ENCODE measurements around the gene OTUD1. TPM values are rescaled to one million over a fixed set of nuclear protein-coding genes. Genes with fewer than 3 reads are reported as not detected.

OTUD1 gene
- total RNA-seq, 1 experiment from 2014 or later = 3.8 TPM

DNA sequence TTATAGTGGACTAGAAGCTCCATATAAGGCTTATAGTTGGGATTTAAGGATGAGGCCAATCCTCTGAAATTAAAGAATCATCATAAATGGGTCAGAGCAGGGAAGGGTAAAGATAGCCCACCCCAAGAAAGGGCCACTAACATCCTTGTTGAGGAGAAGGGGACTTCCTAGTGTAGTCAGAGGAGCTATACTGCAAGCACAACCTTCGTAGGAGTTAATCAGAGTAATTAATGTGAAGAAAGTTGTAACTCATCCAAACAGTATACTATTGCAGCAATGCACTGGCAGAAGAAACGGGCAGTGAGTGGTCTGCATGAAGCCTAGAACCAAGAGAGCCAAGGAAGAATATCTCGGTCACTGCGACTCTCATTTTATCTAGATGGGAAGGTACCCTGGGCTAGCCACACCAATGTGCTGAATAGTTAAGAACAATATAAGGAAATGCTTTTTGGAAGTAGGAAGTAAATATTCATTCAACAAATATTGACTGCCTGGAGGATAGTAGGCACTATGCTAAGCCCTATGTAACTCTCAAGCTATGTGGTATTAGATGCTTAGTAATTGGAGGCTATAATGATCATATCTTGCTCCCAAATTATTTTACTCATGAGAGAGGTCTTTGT, 13.3 kb downstream of the OTUD1 start:
- Histone ChIP-seq H2BK5ac (ENCODE audit: insufficient read length, low read length) (no peak overlapping the region), H3K27ac (ENCODE audit: insufficient read length, low read depth, low read length) (no peak overlapping the region), H3K79me1 (ENCODE audit: insufficient read depth, low read depth, low read length, poor library complexity, severe bottlenecking) (no peaks in the 10 kb centered on the region), H3K4ac (ENCODE audit: low read depth, low read length) (no peak overlapping the region), H2AFZ (ENCODE audit: low read length) (no peak overlapping the region), H4K5ac (ENCODE audit: insufficient read length, low read depth, low read length) (no peak overlapping the region), H3K79me2 (ENCODE audit: insufficient read depth, low read length) (no peaks in the 10 kb centered on the region), H3T11ph (ENCODE audit: low read length) (no peak overlapping the region), H3K9ac (ENCODE audit: extremely low read depth, insufficient read length, low read length) (no peak overlapping the region), H3K4me1 (ENCODE audit: insufficient read depth, low read length) (peaks cover 9% of the 10 kb centered on the region; the same call in 1 of the 2 replicates), H3K9me3 (ENCODE audit: control insufficient read depth, low read depth, low read length) (no peaks in the 10 kb centered on the region), H3K14ac (ENCODE audit: insufficient read depth, low read length) (no peak overlapping the region), H2BK120ac (ENCODE audit: low read depth, low read length, poor library complexity, severe bottlenecking) (no peak overlapping the region), H3K4me2 (ENCODE audit: insufficient read depth, insufficient read length, low read length) (no peak overlapping the region), H4K20me1 (ENCODE audit: control insufficient read depth, insufficient read depth, insufficient read length) (no peaks in the 10 kb centered on the region), H2BK12ac (ENCODE audit: insufficient read length, low read depth, low read length) (no peak overlapping the region), H3K18ac (ENCODE audit: insufficient read length, low read depth, low read length) (no peak overlapping the region), H3K27me3 (ENCODE audit: insufficient read depth, low read length) (no peaks in the 10 kb centered on the region), H4K8ac (replicated peaks; ENCODE audit: insufficient read length, low read depth, low read length) (no peak overlapping the region), H3K23me2 (ENCODE audit: insufficient read length, low read depth, low read length, poor library complexity, severe bottlenecking) (peaks cover 3% of the 10 kb centered on the region), H4K91ac (ENCODE audit: insufficient read length, low read depth, low read length) (no peak overlapping the region), H3K23ac (ENCODE audit: insufficient read length, low read depth, low read length) (no peak overlapping the region), H2BK20ac (ENCODE audit: low read depth, low read length, poor library complexity, severe bottlenecking) (no peak overlapping the region), H2AK5ac (ENCODE audit: insufficient read length, low read length) (no peak overlapping the region), H3K56ac (ENCODE audit: insufficient read length, low read depth, low read length) (no peak overlapping the region), H2BK15ac (ENCODE audit: low read depth, low read length) (no peak overlapping the region)
- Mint-ChIP-seq H3K27ac (no peak overlapping the region), H3K9me3 (no peaks in the 10 kb centered on the region), H3K4me3 (no peak overlapping the region), H3K4me1 (peaks cover 15 to 22% of the 10 kb centered on the region in 2 experiments), H3K27me3 (ENCODE audit: low read depth) (0 out of 2 replicates have a peak, but pooled peaks cover 2% of the 10 kb centered on the region), H3K36me3 (ENCODE audit: insufficient read depth in 1 of 3, low read depth in 3 of 3) (no peaks in the 10 kb centered on the region)
- no peak for DNase-seq
- no CpG with 5 or more reads among the region's 4 CpGs for WGBS (ENCODE audit: extremely low coverage, insufficient read length, low lambda C conversion rate)
- TF ChIP-seq, protein P1, sequence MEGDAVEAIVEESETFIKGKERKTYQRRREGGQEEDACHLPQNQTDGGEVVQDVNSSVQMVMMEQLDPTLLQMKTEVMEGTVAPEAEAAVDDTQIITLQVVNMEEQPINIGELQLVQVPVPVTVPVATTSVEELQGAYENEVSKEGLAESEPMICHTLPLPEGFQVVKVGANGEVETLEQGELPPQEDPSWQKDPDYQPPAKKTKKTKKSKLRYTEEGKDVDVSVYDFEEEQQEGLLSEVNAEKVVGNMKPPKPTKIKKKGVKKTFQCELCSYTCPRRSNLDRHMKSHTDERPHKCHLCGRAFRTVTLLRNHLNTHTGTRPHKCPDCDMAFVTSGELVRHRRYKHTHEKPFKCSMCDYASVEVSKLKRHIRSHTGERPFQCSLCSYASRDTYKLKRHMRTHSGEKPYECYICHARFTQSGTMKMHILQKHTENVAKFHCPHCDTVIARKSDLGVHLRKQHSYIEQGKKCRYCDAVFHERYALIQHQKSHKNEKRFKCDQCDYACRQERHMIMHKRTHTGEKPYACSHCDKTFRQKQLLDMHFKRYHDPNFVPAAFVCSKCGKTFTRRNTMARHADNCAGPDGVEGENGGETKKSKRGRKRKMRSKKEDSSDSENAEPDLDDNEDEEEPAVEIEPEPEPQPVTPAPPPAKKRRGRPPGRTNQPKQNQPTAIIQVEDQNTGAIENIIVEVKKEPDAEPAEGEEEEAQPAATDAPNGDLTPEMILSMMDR (conservative IDR thresholded peaks at IDR 0.05) = no peak
